Uterus (tissue), 4 donors: ENCODE data around the gene IL10. TPM values are rescaled to one million over a fixed set of nuclear protein-coding genes. Genes with fewer than 3 reads are reported as not detected.

ENCODE experiments used
- DNase-seq, 2 donors: peaks; one replicate each; pipeline ENCODE4 v3.0.0-alpha.2; 2019 to 2020
- H3K27ac ChIP-seq, 2 donors: fragments of 200-600 bp; sonication (generic); 1 replicate in 1 of 2; 2 replicates in 1 of 2; pipeline ENCODE4 v1.5.1; 2016 to 2018
- H3K27me3 ChIP-seq, 2 donors: fragments of 200-600 bp; sonication (generic); one replicate each; pipeline ENCODE4 v1.5.1; 2018 to 2019; ENCODE audit warnings: control low read depth in 1 of 2
- H3K36me3 ChIP-seq, 2 donors: fragments of 200-600 bp; sonication (generic); one replicate each; pipeline ENCODE4 v1.5.1; 2019; ENCODE audit warnings: control low read depth in 1 of 2
- H3K4me1 ChIP-seq, 2 donors: fragments of 200-600 bp; sonication (generic); one replicate each; pipeline ENCODE4 v1.5.1; 2018 to 2019; ENCODE audit warnings: control low read depth in 1 of 2
- H3K4me3 ChIP-seq, 2 donors: fragments of 200-600 bp; sonication (generic); 1 replicate in 1 of 2; 2 replicates in 1 of 2; pipeline ENCODE4 v1.5.1; 2018 to 2019; ENCODE audit warnings: mild to moderate bottlenecking in 1 of 2
- H3K9me3 ChIP-seq, 2 donors: fragments of 200-600 bp; sonication (generic); one replicate each; pipeline ENCODE4 v1.5.1; 2019; ENCODE audit warnings: control low read depth in 1 of 2
- POLR2A ChIP-seq, 2 donors: fragments of 450-650 bp; IDR thresholded peaks; one replicate each; pipeline ENCODE4 v1.6.1; 2016; ENCODE audit warnings: antibody characterized with exemption in 2 of 2, mild to moderate bottlenecking in 1 of 2, moderate library complexity in 1 of 2
- intact Hi-C: fragments of 100-400 bp; cut with DNase I; formaldehyde crosslinking; loops from one replicate; pipeline ENCODE4 v1.15.1; 2023; ENCODE audit warnings: low total_unique reads
- total RNA-seq, 4 donors: library from RNA; depleted of rRNA in 3 of 4; stranded (reverse); fragments of >200 nt in 3 of 4; gene quantifications; one replicate each; pipeline versions ENCODE4 v1.1.0 to v1.2.4, GENCODE V29; 2014 to 2023
- TF ChIP-seq, protein P1 (sequence below), 4 experiments: fragments of 200-600 bp in 2 of 4; fragments of 450-650 bp in 2 of 4; sonication (generic) in 2 of 4; IDR thresholded peaks; one replicate each; pipeline ENCODE4 v1.5.1; 2016 to 2019; ENCODE audit warnings: antibody characterized with exemption in 4 of 4, mild to moderate bottlenecking in 2 of 4, moderate library complexity in 1 of 4
- donor health status: DM: yes; HTN: yes; CAD: no.

The IL10 gene
- total RNA-seq, 4 donors from 2014 or later, result 0.55 to 3.2 TPM; not detected in 2

DNA sequence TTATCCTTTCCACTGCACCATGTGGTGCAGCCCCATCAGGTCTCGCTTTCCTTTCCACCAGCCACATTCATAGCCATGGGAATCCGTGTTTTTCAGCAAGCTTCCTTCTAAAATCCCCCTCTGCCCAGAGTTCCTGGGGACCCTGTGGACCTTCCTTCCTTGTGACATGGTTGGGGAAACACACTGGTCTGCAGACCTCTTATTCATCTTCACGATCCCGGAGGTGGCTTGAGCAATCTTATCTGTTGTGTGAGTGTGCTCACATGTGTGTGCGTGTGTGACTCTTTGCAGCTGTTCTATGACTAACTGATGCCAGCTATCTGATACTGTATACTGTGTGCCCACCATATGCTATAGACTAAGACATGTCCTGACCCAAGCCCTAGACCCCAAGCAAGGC, 15.6 kb upstream of the IL10 start:
- no peaks in the 10 kb centered on the region for H3K27me3 ChIP-seq
- no peak overlapping the region for H3K4me3 ChIP-seq
- TF ChIP-seq, protein P1, sequence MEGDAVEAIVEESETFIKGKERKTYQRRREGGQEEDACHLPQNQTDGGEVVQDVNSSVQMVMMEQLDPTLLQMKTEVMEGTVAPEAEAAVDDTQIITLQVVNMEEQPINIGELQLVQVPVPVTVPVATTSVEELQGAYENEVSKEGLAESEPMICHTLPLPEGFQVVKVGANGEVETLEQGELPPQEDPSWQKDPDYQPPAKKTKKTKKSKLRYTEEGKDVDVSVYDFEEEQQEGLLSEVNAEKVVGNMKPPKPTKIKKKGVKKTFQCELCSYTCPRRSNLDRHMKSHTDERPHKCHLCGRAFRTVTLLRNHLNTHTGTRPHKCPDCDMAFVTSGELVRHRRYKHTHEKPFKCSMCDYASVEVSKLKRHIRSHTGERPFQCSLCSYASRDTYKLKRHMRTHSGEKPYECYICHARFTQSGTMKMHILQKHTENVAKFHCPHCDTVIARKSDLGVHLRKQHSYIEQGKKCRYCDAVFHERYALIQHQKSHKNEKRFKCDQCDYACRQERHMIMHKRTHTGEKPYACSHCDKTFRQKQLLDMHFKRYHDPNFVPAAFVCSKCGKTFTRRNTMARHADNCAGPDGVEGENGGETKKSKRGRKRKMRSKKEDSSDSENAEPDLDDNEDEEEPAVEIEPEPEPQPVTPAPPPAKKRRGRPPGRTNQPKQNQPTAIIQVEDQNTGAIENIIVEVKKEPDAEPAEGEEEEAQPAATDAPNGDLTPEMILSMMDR (IDR thresholded peaks at IDR 0.05), result no peak
- TF ChIP-seq POLR2A (IDR thresholded peaks at IDR 0.05), result no peak
- no peak overlapping the region for H3K27ac ChIP-seq
- intact Hi-C loops, result no loop called here
- H3K4me1 ChIP-seq, result no peaks in the 10 kb centered on the region
- no peak for DNase-seq
- no peaks in the 10 kb centered on the region for H3K9me3 ChIP-seq
- H3K36me3 ChIP-seq, result no peaks in the 10 kb centered on the region

DNA sequence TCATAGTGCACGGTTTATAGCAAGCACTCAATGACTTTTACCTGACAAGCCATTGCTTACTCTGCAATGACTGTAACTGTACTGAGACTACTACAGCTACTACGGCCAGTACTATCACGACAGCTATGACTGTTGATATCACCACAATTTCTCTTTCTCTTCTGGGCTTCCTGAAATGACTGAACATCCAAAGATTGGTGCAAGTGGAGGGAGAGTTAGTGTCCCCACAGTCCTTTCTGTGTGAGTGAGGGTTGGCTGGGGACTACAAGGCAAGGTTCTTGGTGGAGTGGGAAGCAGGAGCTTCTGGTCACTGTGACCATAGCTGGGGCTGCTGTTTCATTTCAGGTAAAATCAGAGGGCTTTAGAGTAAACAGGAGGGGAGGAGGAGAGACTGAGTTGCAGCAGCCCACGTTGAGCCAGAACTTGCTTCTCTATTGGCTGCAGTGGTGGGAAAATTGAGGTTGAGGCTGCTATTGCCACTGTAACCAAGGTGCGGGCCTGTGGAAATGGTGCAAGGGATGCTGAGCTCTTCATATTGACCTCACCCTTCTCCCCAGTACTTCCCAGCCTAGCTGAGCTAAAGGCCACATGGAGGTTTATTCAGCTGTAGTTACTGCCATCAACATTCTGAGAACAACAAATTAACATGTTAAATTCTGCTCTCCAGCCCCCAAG, 14.1 kb upstream of the IL10 start:
- H3K27me3 ChIP-seq, result no peaks in the 10 kb centered on the region
- H3K4me3 ChIP-seq, result no peak overlapping the region
- no peak overlapping the region for H3K27ac ChIP-seq
- intact Hi-C loops, result no loop called here
- TF ChIP-seq POLR2A (IDR thresholded peaks at IDR 0.05), result no peak
- TF ChIP-seq, protein P1 (IDR thresholded peaks at IDR 0.05), result no peak
- no peaks in the 10 kb centered on the region for H3K4me1 ChIP-seq
- no peaks in the 10 kb centered on the region for H3K36me3 ChIP-seq
- DNase-seq, result no peak
- H3K9me3 ChIP-seq, result no peaks in the 10 kb centered on the region

DNA sequence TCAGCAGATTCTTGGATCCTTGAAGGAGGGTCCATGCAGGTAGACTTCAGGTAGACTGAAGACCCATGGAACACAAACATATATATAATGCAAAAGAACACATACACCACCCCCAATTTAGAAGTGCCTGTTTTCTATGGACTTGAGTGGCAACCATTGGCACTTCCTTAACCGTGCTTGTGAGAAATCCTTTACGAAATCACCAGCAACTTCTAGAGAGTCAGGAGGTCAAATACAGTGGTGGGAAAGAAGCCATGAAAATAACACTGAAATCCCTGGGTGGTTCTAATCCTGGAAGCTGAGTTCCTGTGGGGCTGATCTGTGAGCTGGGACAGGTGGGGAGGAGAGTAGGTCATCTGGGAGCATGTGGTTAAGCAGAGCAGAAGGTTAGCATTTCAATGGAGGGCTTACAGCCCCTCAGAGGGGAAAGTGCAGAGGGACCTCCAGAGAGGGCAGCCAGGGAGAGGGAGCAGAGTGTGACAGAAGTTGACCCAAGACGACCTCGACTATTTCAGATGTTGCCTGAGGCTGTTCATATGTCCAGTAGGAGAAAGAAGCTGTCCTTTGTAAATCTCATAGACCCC, 13.0 kb upstream of the IL10 start:
- intact Hi-C loops, result no loop called here
- no peaks in the 10 kb centered on the region for H3K27me3 ChIP-seq
- H3K4me1 ChIP-seq, result no peaks in the 10 kb centered on the region
- no peaks in the 10 kb centered on the region for H3K36me3 ChIP-seq
- H3K4me3 ChIP-seq, result no peak overlapping the region
- TF ChIP-seq, protein P1 (IDR thresholded peaks at IDR 0.05), result no peak
- no peak for TF ChIP-seq POLR2A (IDR thresholded peaks at IDR 0.05)
- no peak for DNase-seq
- no peaks in the 10 kb centered on the region for H3K9me3 ChIP-seq
- no peak overlapping the region for H3K27ac ChIP-seq

DNA sequence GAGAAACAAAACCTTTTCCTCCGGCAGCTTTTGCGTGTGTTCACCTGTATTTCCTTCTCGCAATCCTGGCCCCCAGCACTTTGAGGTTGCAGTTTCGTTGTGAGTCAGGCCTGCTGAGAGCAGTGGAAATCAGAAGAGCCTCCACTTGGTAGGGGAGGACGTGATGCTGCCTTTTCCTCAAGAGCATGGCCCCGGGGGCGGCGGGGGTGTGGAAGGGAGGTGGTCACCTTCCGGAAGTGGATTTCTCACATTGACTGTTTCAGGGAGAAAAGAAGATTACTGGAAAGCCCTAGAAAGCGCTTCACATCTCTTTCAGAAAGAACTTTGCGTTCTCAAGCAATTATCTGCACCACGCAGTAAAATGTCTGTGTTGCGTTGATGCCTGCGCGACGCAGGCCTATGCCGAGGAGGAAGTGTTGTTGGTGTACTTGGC, 12.2 kb upstream of the IL10 start:
- TF ChIP-seq POLR2A (IDR thresholded peaks at IDR 0.05), result no peak
- TF ChIP-seq, protein P1 (IDR thresholded peaks at IDR 0.05), result no peak
- no peaks in the 10 kb centered on the region for H3K27me3 ChIP-seq
- intact Hi-C loops, result no loop called here
- H3K27ac ChIP-seq, result no peak overlapping the region
- no peaks in the 10 kb centered on the region for H3K9me3 ChIP-seq
- no peaks in the 10 kb centered on the region for H3K36me3 ChIP-seq
- H3K4me3 ChIP-seq, result no peak overlapping the region
- DNase-seq, result no peak
- no peaks in the 10 kb centered on the region for H3K4me1 ChIP-seq

DNA sequence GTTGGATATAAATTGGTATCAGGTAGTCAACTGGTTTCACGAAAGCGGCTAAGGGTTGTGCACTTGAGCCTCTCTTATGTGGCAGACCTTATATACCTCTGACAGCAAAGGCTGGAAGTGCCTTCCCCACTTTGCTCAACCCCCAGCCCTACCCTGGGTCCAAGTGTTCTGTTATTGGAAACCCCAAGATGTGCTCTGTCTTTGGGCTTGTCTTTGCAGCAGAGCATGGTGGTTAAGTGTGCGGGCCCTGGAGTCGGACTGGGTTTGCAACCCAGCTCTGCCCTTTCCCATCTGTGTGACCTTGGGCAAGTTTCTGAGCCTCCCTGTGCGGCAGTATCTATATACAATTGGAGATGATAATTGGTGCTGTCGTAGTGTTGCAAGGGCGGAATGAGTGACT, 11.2 kb upstream of the IL10 start:
- no peak for DNase-seq
- H3K4me3 ChIP-seq, result no peak overlapping the region
- no peak for TF ChIP-seq POLR2A (IDR thresholded peaks at IDR 0.05)
- TF ChIP-seq, protein P1 (IDR thresholded peaks at IDR 0.05), result no peak
- no peaks in the 10 kb centered on the region for H3K36me3 ChIP-seq
- H3K9me3 ChIP-seq, result no peaks in the 10 kb centered on the region
- intact Hi-C loops, result no loop called here
- H3K4me1 ChIP-seq, result no peaks in the 10 kb centered on the region
- no peak overlapping the region for H3K27ac ChIP-seq
- no peaks in the 10 kb centered on the region for H3K27me3 ChIP-seq
